GM19023 (cell line): ENCODE data around the gene GSG1L.

ENCODE experiments used
- ATAC-seq: cut with Tn5 transposase; IDR thresholded peaks from one replicate; pipeline ENCODE4 v1.9.1; 2021; ENCODE audit warnings: mild to moderate bottlenecking, moderate library complexity; ENCODE audit not compliant: unreplicated experiment

Gene GSG1L

DNA sequence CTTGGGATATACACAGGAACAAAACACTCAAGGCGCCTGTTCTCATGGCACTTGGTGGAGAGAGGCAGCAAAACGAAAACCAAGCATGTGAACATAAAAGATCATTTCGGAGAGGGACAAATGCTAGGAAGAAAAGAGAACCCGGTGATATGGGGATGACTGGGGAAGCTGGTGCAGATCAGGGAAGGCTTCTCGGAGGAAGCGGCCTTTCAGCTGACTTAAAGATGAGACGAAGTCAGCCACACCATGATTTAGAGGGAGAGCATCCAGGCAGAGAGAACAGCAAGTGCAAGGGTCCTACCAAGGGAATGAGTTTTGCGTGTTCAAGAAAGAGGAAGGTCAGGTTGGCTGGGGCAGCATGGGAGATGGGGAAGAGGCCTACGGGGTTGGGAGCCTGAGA lies 262.7 kb downstream of the GSG1L start:
- no peak for ATAC-seq

GRCh38 chr16:27799896-27800295 lies 263.6 kb downstream of the GSG1L start:
- no peak for ATAC-seq

DNA sequence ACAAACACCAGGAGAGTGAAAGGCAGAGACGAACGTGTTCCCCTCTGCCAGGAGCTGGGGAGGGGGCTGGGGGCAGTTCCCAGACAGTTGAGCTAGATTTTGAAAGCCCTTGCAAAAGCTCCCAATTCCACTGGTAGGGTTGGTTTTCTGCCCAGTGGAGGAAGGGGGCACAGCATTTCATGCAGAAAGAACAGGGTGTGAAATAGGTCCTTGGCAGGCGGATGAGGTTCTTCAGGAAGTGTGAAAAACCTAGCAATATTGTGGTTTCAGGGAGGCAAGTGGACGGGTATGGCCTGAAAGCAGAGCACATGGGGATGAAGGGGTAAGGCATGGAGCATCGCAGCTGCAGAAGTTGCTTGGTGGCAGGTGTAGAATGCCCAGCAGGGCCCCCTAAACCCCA lies 265.3 kb downstream of the GSG1L start:
- no peak for ATAC-seq

GRCh38 chr16:27795992-27796614 lies 267.4 kb downstream of the GSG1L start:
- ATAC-seq, result no peak

- no peak for ATAC-seq
Measured at GRCh38 chr16:27793249-27793622, 270.3 kb downstream of the GSG1L start.

- ATAC-seq, result no peak
Measured at GRCh38 chr16:27792486-27793248, 270.8 kb downstream of the GSG1L start.

GRCh38 chr16:27791404-27791719 lies 272.2 kb downstream of the GSG1L start:
- ATAC-seq, result no peak

DNA sequence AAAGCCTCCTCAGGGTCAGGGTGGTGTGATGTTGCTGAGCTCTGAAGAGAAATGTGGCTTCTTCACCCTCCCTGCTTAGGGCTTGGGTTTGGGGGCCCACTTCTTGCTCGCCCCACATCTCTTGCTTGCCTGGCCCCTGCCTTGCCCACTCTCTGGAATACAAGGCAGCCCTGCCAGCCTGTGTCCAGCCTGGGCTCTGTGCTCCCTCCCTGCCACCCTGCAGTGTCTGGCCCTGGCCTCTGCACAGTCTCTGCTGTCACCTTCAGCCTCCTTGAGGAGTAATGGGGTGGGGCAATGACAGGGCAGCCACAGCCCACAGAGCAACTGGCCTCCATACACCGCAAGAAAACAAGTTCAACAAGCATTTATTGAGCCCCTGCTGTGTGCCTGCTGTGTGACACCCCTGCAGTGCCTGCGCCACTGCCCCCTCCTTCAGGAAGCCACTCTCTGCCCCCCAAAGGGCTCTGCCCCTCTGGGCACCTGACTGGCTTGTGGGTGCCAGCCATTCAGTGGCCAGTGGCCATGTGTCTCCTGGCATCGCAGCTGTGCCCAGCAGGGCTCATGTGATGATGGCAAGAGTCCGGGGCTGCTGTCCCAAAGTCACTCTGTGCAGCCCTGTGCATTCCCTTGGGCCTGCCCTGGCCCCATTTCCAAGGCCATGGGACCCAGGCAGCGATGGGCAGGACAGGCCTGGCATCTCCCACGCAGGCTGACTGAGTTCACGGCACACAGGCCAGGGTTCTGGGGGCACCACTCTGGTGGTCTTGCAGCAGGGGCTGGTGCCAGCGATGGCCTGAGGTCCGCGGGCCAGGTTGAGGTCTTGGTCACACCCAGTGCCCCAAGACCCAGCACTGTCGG lies 272.7 kb downstream of the GSG1L start:
- no peak for ATAC-seq

GRCh38 chr16:27789595-27790241 lies 273.8 kb downstream of the GSG1L start:
- ATAC-seq, result no peak

- ATAC-seq, result no peak
Measured at GRCh38 chr16:27789150-27789549, 274.4 kb downstream of the GSG1L start.

DNA sequence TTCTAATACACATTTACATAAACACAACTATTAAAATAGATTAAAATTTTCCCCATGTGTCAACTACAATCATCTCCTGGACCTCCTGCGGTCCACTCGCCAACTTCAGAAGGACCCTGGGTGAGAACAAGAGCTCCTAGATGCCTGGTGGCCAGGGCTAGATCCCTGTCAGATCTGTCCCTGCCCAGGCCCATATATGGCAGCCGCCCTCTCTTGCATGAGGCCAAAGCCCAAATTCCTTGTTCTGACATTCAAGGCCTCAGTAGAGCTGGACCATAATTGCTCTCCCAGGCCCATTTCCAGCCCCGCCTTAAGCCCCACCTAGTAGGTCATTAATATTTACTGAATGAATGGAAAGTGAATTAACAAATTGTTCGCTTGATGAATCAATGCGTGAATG lies 275.8 kb downstream of the GSG1L start:
- no peak for ATAC-seq

GRCh38 chr16:27786923-27787625 lies 276.4 kb downstream of the GSG1L start:
- ATAC-seq, result no peak

GRCh38 chr16:27786221-27786922 lies 277.1 kb downstream of the GSG1L start:
- no peak for ATAC-seq

DNA sequence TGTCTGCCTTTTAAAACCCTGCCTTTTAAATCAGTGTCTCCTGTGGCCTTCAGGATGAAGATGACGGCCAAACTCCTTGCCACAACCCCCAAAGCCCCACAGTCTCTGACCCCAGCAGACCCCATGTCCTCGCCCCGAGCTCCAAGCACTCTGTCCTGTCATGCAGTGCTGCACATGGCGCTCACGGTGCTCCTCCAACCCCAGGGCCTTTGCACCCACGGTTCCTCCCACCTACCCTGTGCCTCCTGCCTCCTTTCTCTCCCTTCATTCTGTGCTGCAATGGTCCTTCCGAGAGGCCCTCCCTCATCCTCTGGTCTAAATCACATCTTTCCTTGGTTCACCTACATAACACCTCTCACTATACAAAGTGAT lies 278.2 kb downstream of the GSG1L start:
- ATAC-seq, result no peak

DNA sequence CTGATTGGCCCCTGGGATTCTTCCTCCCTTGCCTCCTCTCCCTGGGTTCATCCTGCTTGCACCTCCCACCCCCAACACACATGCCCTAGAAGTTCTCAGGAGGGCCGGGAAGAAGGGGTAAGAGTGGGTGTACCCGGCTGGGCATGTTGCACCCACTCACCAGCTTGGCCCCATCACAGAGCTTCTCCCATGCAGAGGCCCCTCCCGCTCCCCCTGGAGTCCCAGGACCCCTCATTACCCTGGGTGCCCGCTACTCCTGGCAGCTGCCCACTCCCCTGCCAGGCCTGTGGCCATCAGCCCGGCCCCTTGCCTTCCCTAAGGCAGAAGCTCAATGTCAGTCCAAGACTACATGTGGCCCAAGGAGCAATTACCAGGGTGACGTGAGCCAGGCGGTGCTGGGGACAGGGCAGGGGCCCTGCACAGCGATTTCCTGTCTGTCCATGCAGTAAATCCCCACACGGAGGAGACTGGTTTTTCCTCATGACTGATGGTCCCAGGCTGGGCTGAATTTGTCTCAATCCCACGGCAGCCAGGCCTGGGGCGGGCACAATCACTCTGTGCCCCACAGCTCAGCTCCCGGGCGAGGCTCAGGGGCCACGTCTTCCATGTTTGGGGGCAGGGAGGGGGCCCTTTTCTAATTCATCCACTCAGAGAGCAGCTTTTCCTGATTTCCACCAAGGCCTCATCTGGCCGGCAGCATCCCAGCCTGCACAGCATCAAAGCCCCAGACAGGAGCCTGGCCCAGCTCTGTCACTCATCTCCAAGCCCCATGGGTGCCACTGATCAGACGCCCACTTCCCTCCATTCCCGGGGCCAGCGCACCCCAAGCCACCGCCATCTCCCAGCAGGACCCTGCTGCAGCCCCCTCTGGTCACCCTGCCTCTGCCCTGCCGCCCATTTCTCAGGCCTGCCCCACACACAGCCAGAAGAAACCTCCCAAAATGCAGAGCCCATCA lies 278.9 kb downstream of the GSG1L start:
- no peak for ATAC-seq

DNA sequence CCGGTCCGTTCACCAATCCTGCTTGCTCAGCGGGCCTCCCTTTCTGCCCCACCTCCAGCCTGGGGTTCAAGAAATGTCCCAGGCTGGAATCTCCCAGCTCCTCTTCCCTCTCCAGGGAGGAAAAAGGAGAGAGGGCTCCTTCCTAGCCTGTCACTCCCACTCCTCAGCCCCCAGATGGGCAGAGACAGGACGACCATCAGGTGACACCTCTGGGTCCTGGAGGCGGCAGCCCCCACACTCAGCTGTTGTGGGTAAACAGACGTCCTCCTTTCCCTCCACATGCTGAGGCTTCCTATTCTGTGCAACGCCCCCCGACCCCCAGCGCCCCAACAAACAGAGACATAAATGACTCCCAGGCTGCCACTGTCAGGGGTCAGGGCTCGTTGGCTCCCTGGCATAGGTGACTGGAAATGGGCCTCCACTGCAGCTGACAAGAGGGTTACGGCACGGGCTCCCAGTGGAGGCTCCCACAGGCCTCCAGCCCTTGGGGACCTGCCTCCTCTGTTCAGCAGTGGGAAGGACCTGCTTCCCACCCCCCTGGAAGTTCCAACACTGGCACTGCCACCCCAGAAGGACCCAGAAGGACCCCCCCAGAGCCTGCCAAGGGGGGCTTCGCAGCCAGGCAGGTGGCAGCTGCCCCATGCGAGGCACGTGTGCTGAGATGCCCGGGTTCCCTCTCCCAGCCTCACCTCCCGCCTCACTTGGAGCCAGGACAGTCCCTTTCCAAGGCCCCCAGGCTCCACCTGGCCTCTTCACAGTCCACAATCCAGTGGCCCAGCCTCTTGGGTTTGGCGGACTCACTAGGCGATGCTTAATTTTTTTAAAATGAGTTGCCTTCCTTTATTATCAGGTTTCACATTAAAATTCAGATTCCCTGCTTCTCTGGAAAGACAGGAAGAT lies 281.3 kb downstream of the GSG1L start:
- no peak for ATAC-seq

GRCh38 chr16:27781195-27781524 lies 282.4 kb downstream of the GSG1L start:
- ATAC-seq, result no peak

DNA sequence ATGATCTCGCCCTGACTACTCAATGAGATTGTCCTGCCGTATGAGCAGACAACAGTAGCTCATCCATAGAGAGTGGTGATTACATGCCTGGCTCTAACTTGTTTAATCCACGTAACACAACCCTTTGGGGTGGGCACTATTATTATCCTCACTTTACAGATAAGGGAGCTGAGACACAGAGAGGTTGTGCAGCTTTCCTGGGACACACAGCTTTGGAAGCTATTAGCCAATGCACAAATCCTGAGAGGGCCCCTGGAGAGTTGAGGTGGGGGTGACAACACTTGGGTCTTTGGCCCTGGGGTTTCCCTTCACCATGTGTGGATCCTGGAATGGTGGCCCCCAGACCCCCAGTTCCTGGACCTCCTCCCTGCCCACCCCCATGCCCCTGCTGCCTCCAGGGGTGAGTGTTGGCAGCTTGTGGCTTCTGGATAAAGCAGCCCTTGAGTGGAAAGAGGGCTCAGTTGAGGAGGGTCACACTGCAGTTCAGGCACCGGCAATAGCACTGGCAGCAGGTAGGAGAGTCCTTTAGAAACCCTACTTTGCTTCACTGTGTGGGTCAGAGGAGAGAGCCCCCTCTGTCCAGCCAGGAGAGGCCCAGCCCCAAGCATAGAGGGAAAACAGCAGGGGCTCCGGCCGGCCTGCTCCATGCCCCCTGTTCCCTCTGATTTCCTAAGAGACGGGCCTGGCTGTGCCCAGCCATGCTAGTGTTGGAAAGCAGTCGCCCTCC lies 282.9 kb downstream of the GSG1L start:
- ATAC-seq, result no peak
